SK-N-SH (cell line): ENCODE measurements around the gene ERGIC1. TPM values are rescaled to one million over a fixed set of nuclear protein-coding genes. Genes with fewer than 3 reads are reported as not detected.

ENCODE experiments used
- CTCF ChIA-PET: fragments of 300-600, 350-600 bp; formaldehyde crosslinking; extraction: SDS; loops from one replicate; lab custom pipeline; 2021; lab: Yijun Ruan, JAX
- POLR2A ChIA-PET: fragments of 350-600 bp; sonication (Branson Sonifier 250); formaldehyde crosslinking; extraction: SDS; loops from one replicate; lab custom pipeline; 2020; ENCODE audit warnings: antibody characterized with exemption, inconsistent platforms; lab: Yijun Ruan, JAX
- DNase-seq: peaks from one replicate; pipeline ENCODE4 v3.0.0; 2012
- H2AFZ ChIP-seq: fragments of 200-600 bp; sonication (generic); 2 replicates; pipeline ENCODE4 v1.8.1; 2016; ENCODE audit warnings: antibody characterized with exemption, mild to moderate bottlenecking, low read depth
- H3F3A ChIP-seq: fragments of 200-600 bp; sonication (generic); replicated peaks from 2 replicates; pipeline ENCODE3; 2016; ENCODE audit warnings: antibody characterized with exemption, mild to moderate bottlenecking; ENCODE audit not compliant: insufficient read depth
- H3K27ac ChIP-seq, 2 experiments: fragments of 200-500 bp in 1 of 2; fragments of 200-600 bp in 1 of 2; sonication (Bioruptor generic) in 1 of 2; sonication (generic), shearing (Covaris generic) in 1 of 2; 2 replicates each; pipeline versions ENCODE4 v1.5.1 to v1.6.1; 2014 to 2016; ENCODE audit warnings: low read depth in 2 of 2, inconsistent platforms in 1 of 2, low read length in 1 of 2, mild to moderate bottlenecking in 1 of 2, mixed read lengths in 1 of 2
- H3K27me3 ChIP-seq: fragments of 200-600 bp; sonication (generic), shearing (Covaris generic); 2 replicates; pipeline ENCODE4 v1.6.1; 2016; ENCODE audit warnings: mixed run types; ENCODE audit not compliant: insufficient read depth
- H3K36me3 ChIP-seq, 2 experiments: fragments of 200-500 bp in 1 of 2; fragments of 200-600 bp in 1 of 2; sonication (Bioruptor generic) in 1 of 2; sonication (generic) in 1 of 2; replicated peaks in 1 of 2; 2 replicates each; pipeline versions ENCODE3 to v1.5.1; 2014 to 2016; ENCODE audit warnings: low read length in 1 of 2, mild to moderate bottlenecking in 1 of 2; ENCODE audit not compliant: insufficient read depth in 2 of 2, control insufficient read depth in 1 of 2
- H3K4me1 ChIP-seq, 2 experiments: fragments of 200-500 bp in 1 of 2; fragments of 200-600 bp in 1 of 2; sonication (Bioruptor generic) in 1 of 2; sonication (generic), shearing (Covaris generic) in 1 of 2; 2 replicates each; pipeline versions ENCODE4 v1.5.1 to v1.6.1; 2014 to 2016; ENCODE audit warnings: low read depth in 1 of 2, low read length in 1 of 2, mixed run types in 1 of 2; ENCODE audit not compliant: insufficient read depth in 2 of 2, control insufficient read depth in 1 of 2
- H3K4me2 ChIP-seq: fragments of 200-600 bp; sonication (generic), shearing (Covaris generic); 2 replicates; pipeline ENCODE4 v1.6.1; 2017; ENCODE audit warnings: mixed run types
- H3K4me3 ChIP-seq, 2 experiments: fragments of 200-500 bp in 1 of 2; fragments of 200-600 bp in 1 of 2; sonication (Bioruptor generic) in 1 of 2; sonication (generic), shearing (Covaris generic) in 1 of 2; 2 replicates each; pipeline versions ENCODE4 v1.5.1 to v1.8.1; 2014 to 2016; ENCODE audit warnings: low read depth in 2 of 2, inconsistent platforms in 1 of 2, low read length in 1 of 2, mild to moderate bottlenecking in 1 of 2, mixed read lengths in 1 of 2, moderate library complexity in 1 of 2
- H3K79me2 ChIP-seq: fragments of 200-600 bp; sonication (generic); 2 replicates; pipeline ENCODE4 v1.8.1; 2017; ENCODE audit warnings: mild to moderate bottlenecking; ENCODE audit not compliant: insufficient read depth
- H3K9ac ChIP-seq: fragments of 200-600 bp; sonication (generic); 2 replicates; pipeline ENCODE4 v1.6.1; 2017; ENCODE audit warnings: mixed run types
- H3K9me2 ChIP-seq: fragments of 200-600 bp; sonication (generic); 2 replicates; pipeline ENCODE4 v1.6.1; 2017; ENCODE audit warnings: mixed run types
- H3K9me3 ChIP-seq: fragments of 200-600 bp; sonication (generic); 2 replicates; pipeline ENCODE4 v1.6.1; 2017; ENCODE audit warnings: mixed run types, mild to moderate bottlenecking, moderate library complexity
- H4K20me1 ChIP-seq: fragments of 200-600 bp; sonication (generic); 2 replicates; pipeline ENCODE4 v1.6.1; 2017; ENCODE audit warnings: mild to moderate bottlenecking, mixed run types; ENCODE audit not compliant: insufficient read depth
- CHD2 ChIP-seq: fragments of 150-350 bp; IDR thresholded peaks from 2 replicates; pipeline ENCODE4 v1.6.1; 2018; ENCODE audit warnings: low read length; ENCODE audit not compliant: partially characterized antibody
- EZH2phosphoT487 ChIP-seq: fragments of 200-600 bp; sonication (generic); IDR thresholded peaks from 2 replicates; pipeline ENCODE4 v1.6.1; 2017; ENCODE audit warnings: low read depth, mixed run types, mild to moderate bottlenecking, antibody characterized with exemption, moderate library complexity, borderline replicate concordance
- FOSL2 ChIP-seq: IDR thresholded peaks from 2 replicates; pipeline ENCODE4 v1.4.0; 2012; ENCODE audit warnings: low read depth, mild to moderate bottlenecking, moderate library complexity, borderline replicate concordance
- FOXJ3 ChIP-seq: sonication (generic); formaldehyde crosslinking; IDR thresholded peaks from 2 replicates; pipeline ENCODE4 v1.5.1; 2020; ENCODE audit warnings: mild to moderate bottlenecking, missing genetic modification reagents
- MEF2A ChIP-seq: IDR thresholded peaks from 2 replicates; pipeline ENCODE4 v1.4.0; 2012; ENCODE audit warnings: low read depth, borderline replicate concordance
- NFIC ChIP-seq: IDR thresholded peaks from 2 replicates; pipeline ENCODE4 v1.4.0; 2012; ENCODE audit warnings: borderline replicate concordance
- NRF1 ChIP-seq: IDR thresholded peaks from 2 replicates; pipeline ENCODE4 v1.6.1; 2012; ENCODE audit warnings: low read depth, mild to moderate bottlenecking, low read length
- POLR2AphosphoS5 ChIP-seq: IDR thresholded peaks from 2 replicates; pipeline ENCODE4 v1.6.1; 2012; ENCODE audit warnings: low read depth, low read length
- RAD21 ChIP-seq: IDR thresholded peaks from 2 replicates; pipeline ENCODE4 v1.6.1; 2012; ENCODE audit warnings: mild to moderate bottlenecking, low read length
- RCOR1 ChIP-seq: fragments of 150-350 bp; IDR thresholded peaks from 2 replicates; pipeline ENCODE4 v1.6.1; 2017; ENCODE audit warnings: antibody characterized with exemption, low read length
- RFX5 ChIP-seq: IDR thresholded peaks from 2 replicates; pipeline ENCODE4 v1.6.1; 2012; ENCODE audit warnings: mild to moderate bottlenecking, improper control_type of control experiment, low read length
- SIN3A ChIP-seq: IDR thresholded peaks from 2 replicates; pipeline ENCODE4 v1.6.1; 2012; ENCODE audit warnings: low read depth, mild to moderate bottlenecking, low read length, moderate library complexity, borderline replicate concordance
- TAF1 ChIP-seq: IDR thresholded peaks from 2 replicates; pipeline ENCODE4 v1.6.1; 2012; ENCODE audit warnings: low read depth, mild to moderate bottlenecking, low read length, moderate library complexity, borderline replicate concordance
- WGBS: methylation state at CpG from one replicate; pipeline ENCODE4 v1.1.6; 2017; ENCODE audit warnings: low lambda C conversion rate; 5-methylcytosine and 5-hydroxymethylcytosine counted together
- polyA plus RNA-seq, 3 experiments: library from polyadenylated mRNA; depleted of rRNA; stranded (reverse); fragments of >200 nt; gene quantifications; 2 replicates each; pipeline ENCODE4 v1.2.3, GENCODE V29; 2012
- TF ChIP-seq, protein P1 (sequence below): fragments of 200-600 bp; sonication (generic); IDR thresholded peaks from 2 replicates; pipeline ENCODE4 v1.6.1; 2017; ENCODE audit warnings: antibody characterized with exemption, mild to moderate bottlenecking, moderate library complexity
- TF ChIP-seq, protein P2 (sequence below): IDR thresholded peaks from 2 replicates; pipeline ENCODE4 v1.4.0; 2012; ENCODE audit warnings: low read depth, borderline replicate concordance
- TF ChIP-seq, protein P3 (sequence below): fragments of 150-350 bp; IDR thresholded peaks from 2 replicates; pipeline ENCODE4 v1.6.1; 2017; ENCODE audit warnings: antibody characterized with exemption, low read length, low read depth, borderline replicate concordance
- TF ChIP-seq, protein P4 (sequence below): fragments of 150-350 bp; IDR thresholded peaks from 2 replicates; pipeline ENCODE4 v1.6.1; 2016; ENCODE audit warnings: mild to moderate bottlenecking, low read depth, low read length

The ERGIC1 gene
- polyA plus RNA-seq, 1 of the 3 experiments (the other 2 are of a cell fraction) = 101 TPM

DNA sequence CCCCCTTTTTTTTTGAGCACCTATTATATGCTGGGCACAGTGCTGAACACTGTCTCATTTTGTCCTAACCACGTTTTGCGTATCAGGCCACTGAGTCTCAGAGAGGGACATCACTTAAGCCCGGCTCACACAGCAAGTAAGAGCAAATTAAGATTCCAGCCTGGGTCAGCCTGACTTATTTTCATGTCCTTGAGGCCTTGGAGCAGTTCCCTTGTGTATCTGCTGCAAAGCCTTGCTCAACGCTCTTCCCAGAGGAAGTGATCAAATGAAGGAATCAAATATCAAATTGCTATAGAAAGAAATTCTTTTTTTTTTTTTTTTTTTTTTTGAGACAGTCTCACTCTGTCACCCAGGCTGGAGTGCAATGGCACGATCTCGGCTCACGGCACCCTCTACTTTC lies 30.7 kb downstream of the ERGIC1 start:
- POLR2A ChIA-PET = no interaction called here
- 0 out of 2 replicates have a peak, but pooled peaks cover 4% of the 10 kb centered on the region for H4K20me1 ChIP-seq
- H3F3A ChIP-seq = peaks cover 25% of the 10 kb centered on the region
- CTCF ChIA-PET = interaction anchor here (0.7 kb wide), 1 partner anchor 261 kb away, joined by 3 read pairs; no protein-coding TSS in a partner anchor
- WGBS = 94% methylated on average over 7 of the region's 7 CpGs
- no peaks in the 10 kb centered on the region for H3K27me3 ChIP-seq
- H3K9me2 ChIP-seq = no peaks in the 10 kb centered on the region
- no peak overlapping the region for H2AFZ ChIP-seq
- H3K36me3 ChIP-seq = no peaks in the 10 kb centered on the region
- no peak overlapping the region for H3K4me2 ChIP-seq
- H3K27ac ChIP-seq = no peak overlapping the region
- peaks cover 25% of the 10 kb centered on the region in 2 experiments; a peak in 3 of 4 replicates for H3K4me1 ChIP-seq
- H3K9me3 ChIP-seq = no peaks in the 10 kb centered on the region
- no peak overlapping the region for H3K4me3 ChIP-seq
- DNase-seq = no peak
- H3K9ac ChIP-seq = no peak overlapping the region
- peaks cover 48% of the 10 kb centered on the region for H3K79me2 ChIP-seq
- TF ChIP-seq, protein P1, sequence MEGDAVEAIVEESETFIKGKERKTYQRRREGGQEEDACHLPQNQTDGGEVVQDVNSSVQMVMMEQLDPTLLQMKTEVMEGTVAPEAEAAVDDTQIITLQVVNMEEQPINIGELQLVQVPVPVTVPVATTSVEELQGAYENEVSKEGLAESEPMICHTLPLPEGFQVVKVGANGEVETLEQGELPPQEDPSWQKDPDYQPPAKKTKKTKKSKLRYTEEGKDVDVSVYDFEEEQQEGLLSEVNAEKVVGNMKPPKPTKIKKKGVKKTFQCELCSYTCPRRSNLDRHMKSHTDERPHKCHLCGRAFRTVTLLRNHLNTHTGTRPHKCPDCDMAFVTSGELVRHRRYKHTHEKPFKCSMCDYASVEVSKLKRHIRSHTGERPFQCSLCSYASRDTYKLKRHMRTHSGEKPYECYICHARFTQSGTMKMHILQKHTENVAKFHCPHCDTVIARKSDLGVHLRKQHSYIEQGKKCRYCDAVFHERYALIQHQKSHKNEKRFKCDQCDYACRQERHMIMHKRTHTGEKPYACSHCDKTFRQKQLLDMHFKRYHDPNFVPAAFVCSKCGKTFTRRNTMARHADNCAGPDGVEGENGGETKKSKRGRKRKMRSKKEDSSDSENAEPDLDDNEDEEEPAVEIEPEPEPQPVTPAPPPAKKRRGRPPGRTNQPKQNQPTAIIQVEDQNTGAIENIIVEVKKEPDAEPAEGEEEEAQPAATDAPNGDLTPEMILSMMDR = no peak
- no peak for TF ChIP-seq MEF2A

DNA sequence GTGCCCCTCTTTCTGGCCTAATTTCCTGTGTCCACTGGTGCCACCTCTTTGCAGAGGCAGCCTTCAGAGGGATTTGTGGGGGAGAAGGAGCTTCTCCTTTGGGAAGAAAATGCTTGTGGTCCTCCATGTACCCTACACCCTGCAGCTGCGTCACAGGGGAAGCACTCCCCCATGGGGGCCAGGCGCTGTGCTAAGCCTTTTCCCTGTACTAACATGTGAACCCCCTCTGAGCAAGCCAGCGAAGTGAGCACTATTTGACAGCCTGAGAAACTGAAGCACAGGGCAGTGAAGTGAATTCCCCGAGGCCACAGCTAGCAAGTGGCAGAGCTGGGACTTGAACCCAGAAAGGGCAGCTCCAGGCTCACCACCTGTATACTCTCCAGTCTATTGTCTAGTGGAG lies 32.3 kb downstream of the ERGIC1 start:
- H3K4me1 ChIP-seq = peaks cover 32 to 41% of the 10 kb centered on the region in 2 experiments; a peak in 3 of 4 replicates
- TF ChIP-seq, protein P1 = no peak
- TF ChIP-seq FOSL2 (no peak), RCOR1 (no peak), NFIC (no peak), RFX5 (no peak), SIN3A (no peak), TAF1 (no peak), CHD2 (no peak), FOXJ3 (CRISPR knock-in tag) (no peak), POLR2AphosphoS5 (no peak), RAD21 (no peak), EZH2phosphoT487 (no peak), NRF1 (no peak)
- TF ChIP-seq, protein P2, sequence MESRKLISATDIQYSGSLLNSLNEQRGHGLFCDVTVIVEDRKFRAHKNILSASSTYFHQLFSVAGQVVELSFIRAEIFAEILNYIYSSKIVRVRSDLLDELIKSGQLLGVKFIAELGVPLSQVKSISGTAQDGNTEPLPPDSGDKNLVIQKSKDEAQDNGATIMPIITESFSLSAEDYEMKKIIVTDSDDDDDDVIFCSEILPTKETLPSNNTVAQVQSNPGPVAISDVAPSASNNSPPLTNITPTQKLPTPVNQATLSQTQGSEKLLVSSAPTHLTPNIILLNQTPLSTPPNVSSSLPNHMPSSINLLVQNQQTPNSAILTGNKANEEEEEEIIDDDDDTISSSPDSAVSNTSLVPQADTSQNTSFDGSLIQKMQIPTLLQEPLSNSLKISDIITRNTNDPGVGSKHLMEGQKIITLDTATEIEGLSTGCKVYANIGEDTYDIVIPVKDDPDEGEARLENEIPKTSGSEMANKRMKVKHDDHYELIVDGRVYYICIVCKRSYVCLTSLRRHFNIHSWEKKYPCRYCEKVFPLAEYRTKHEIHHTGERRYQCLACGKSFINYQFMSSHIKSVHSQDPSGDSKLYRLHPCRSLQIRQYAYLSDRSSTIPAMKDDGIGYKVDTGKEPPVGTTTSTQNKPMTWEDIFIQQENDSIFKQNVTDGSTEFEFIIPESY = no peak
- TF ChIP-seq, protein P3, sequence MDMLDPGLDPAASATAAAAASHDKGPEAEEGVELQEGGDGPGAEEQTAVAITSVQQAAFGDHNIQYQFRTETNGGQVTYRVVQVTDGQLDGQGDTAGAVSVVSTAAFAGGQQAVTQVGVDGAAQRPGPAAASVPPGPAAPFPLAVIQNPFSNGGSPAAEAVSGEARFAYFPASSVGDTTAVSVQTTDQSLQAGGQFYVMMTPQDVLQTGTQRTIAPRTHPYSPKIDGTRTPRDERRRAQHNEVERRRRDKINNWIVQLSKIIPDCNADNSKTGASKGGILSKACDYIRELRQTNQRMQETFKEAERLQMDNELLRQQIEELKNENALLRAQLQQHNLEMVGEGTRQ = no peak
- TF ChIP-seq, protein P4, sequence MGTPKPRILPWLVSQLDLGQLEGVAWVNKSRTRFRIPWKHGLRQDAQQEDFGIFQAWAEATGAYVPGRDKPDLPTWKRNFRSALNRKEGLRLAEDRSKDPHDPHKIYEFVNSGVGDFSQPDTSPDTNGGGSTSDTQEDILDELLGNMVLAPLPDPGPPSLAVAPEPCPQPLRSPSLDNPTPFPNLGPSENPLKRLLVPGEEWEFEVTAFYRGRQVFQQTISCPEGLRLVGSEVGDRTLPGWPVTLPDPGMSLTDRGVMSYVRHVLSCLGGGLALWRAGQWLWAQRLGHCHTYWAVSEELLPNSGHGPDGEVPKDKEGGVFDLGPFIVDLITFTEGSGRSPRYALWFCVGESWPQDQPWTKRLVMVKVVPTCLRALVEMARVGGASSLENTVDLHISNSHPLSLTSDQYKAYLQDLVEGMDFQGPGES = no peak
- H2AFZ ChIP-seq = no peak overlapping the region
- DNase-seq = no peak
- H3K27me3 ChIP-seq = no peaks in the 10 kb centered on the region
- CTCF ChIA-PET = interaction anchor here (0.7 to 1.0 kb wide), 2 partner anchors 75 to 149 kb away, joined by 3 read pairs; no protein-coding TSS in a partner anchor
- peaks cover 34% of the 10 kb centered on the region for H3K79me2 ChIP-seq
- 96% methylated on average over 3 of the region's 4 CpGs for WGBS
- H3K9ac ChIP-seq = no peak overlapping the region
- no peak overlapping the region for H3K4me3 ChIP-seq
- peaks cover 41% of the 10 kb centered on the region for H3F3A ChIP-seq
- no peak overlapping the region for H3K27ac ChIP-seq
- H3K4me2 ChIP-seq = no peak overlapping the region
- POLR2A ChIA-PET = no interaction called here
- H4K20me1 ChIP-seq = 0 out of 2 replicates have a peak, but pooled peaks cover 4% of the 10 kb centered on the region
- no peaks in the 10 kb centered on the region for H3K9me2 ChIP-seq
- no peaks in the 10 kb centered on the region for H3K36me3 ChIP-seq
- H3K9me3 ChIP-seq = no peaks in the 10 kb centered on the region
